ENCODE data around the gene B3GNT7.

The B3GNT7 gene

GRCh38 chr2:231425291-231425810 lies 29.8 kb downstream of the B3GNT7 start:
- Histone ChIP-seq H3K27ac (ENCODE audit: extremely low read depth, low read depth, low read length) (no peak overlapping the region), H3K4me3 (ENCODE audit: low read depth, low read length) (no peak overlapping the region), H3K36me3 (ENCODE audit: control insufficient read depth in 2 of 2, insufficient read depth in 1 of 2, low read length in 2 of 2) (no peaks in the 10 kb centered on the region), H3K9me3 (ENCODE audit: control insufficient read depth, insufficient read depth, low read depth, low read length) (no peaks in the 10 kb centered on the region), H3K4me1 (ENCODE audit: control insufficient read depth, insufficient read depth, low read length) (no peaks in the 10 kb centered on the region)
- POLR2A ChIA-PET = interaction anchor here (1.0 kb wide), 1 partner anchor 25 kb away, joined by 4 read pairs; no protein-coding TSS in a partner anchor
- CTCF ChIA-PET = interaction anchor here (0.6 to 3.4 kb wide), 4 partner anchors 13 to 608 kb away, joined by 3 to 15 read pairs (median 4); no protein-coding TSS in a partner anchor
- TF ChIP-seq ZNF146 (tag by site-specific recombination; IDR thresholded peaks at IDR 0.05) (no peak), ZNF621 (tag by site-specific recombination; IDR thresholded peaks at IDR 0.05) (no peak), ZFP37 (tag by site-specific recombination; IDR thresholded peaks at IDR 0.05) (no peak), ZNF501 (tag by site-specific recombination; IDR thresholded peaks at IDR 0.05) (no peak), HOXA7 (CRISPR knock-in tag; IDR thresholded peaks at IDR 0.05; ENCODE audit: borderline replicate concordance) (no peak)

- Histone ChIP-seq H3K4me3 (ENCODE audit: low read depth, low read length) (no peak overlapping the region), H3K4me1 (ENCODE audit: control insufficient read depth, insufficient read depth, low read length) (no peaks in the 10 kb centered on the region), H3K36me3 (ENCODE audit: control insufficient read depth in 2 of 2, insufficient read depth in 1 of 2, low read length in 2 of 2) (no peaks in the 10 kb centered on the region), H3K27ac (ENCODE audit: extremely low read depth, low read depth, low read length) (no peak overlapping the region), H3K9me3 (ENCODE audit: control insufficient read depth, insufficient read depth, low read depth, low read length) (no peaks in the 10 kb centered on the region)
- TF ChIP-seq PRDM10 (tag by site-specific recombination; IDR thresholded peaks at IDR 0.05) (no peak), ZBTB11 (tag by site-specific recombination; conservative IDR thresholded peaks at IDR 0.05; ENCODE audit: low read depth) (no peak), ZNF174 (tag by site-specific recombination; IDR thresholded peaks at IDR 0.05) (no peak), KLF10 (tag by site-specific recombination; IDR thresholded peaks at IDR 0.05) (no peak), ZSCAN23 (tag by site-specific recombination; IDR thresholded peaks at IDR 0.05) (no peak), PRDM6 (tag by site-specific recombination; IDR thresholded peaks at IDR 0.05) (no peak), ZSCAN4 (tag by site-specific recombination; IDR thresholded peaks at IDR 0.05) (no peak), ZNF707 (tag by site-specific recombination; IDR thresholded peaks at IDR 0.05) (no peak), ZNF404 (tag by site-specific recombination; IDR thresholded peaks at IDR 0.05) (no peak), ZNF416 (tag by site-specific recombination; IDR thresholded peaks at IDR 0.05) (no peak), ZNF16 (tag by site-specific recombination; IDR thresholded peaks at IDR 0.05; ENCODE audit: low read depth) (no peak)
- ChIA-PET POLR2A (interaction anchor here (0.6 to 1.0 kb wide), 2 partner anchors 24 to 38 kb away, joined by 4 read pairs; no protein-coding TSS in a partner anchor), CTCF (interaction anchor here (0.6 to 3.4 kb wide), 5 partner anchors 14 to 609 kb away, joined by 3 to 15 read pairs (median 4); no protein-coding TSS in a partner anchor)
Measured at GRCh38 chr2:231425811-231426703, 30.5 kb downstream of the B3GNT7 start.

All from HEK293 (cell line).